Endothelial cell (in vitro differentiated cells): Measurements from ENCODE around the gene ZFP2. TPM values are rescaled to one million over a fixed set of nuclear protein-coding genes. Genes with fewer than 3 reads are reported as not detected.
A peak's percentile ranks its signal among the peaks of the same experiment; 100 is the strongest.
"Not testable (repeated sequence)": the region's sequence is repeated elsewhere in the genome, so short reads cannot be mapped to it uniquely, and the experiment has no call there.

Source experiments
- DNase-seq: peaks from one replicate; pipeline ENCODE4 v3.0.0; 2021; ENCODE audit warnings: low spot score
- H3K27ac Mint-ChIP-seq: one replicate; pipeline ENCODE4 v1.8.0; 2021; ENCODE audit warnings: mixed read lengths, inconsistent platforms; ENCODE audit not compliant: unreplicated experiment
- H3K27me3 Mint-ChIP-seq: one replicate; pipeline ENCODE4 v1.8.0; 2021; ENCODE audit warnings: mild to moderate bottlenecking, moderate library complexity, mixed read lengths, inconsistent platforms; ENCODE audit not compliant: unreplicated experiment
- H3K36me3 Mint-ChIP-seq: one replicate; pipeline ENCODE4 v1.8.0; 2021; ENCODE audit warnings: mild to moderate bottlenecking, low read depth, mixed read lengths, inconsistent platforms; ENCODE audit not compliant: unreplicated experiment
- H3K4me1 Mint-ChIP-seq: one replicate; pipeline ENCODE4 v1.8.0; 2021; ENCODE audit warnings: mild to moderate bottlenecking, mixed read lengths, inconsistent platforms; ENCODE audit not compliant: unreplicated experiment
- H3K4me3 Mint-ChIP-seq: one replicate; pipeline ENCODE4 v1.8.0; 2021; ENCODE audit warnings: mild to moderate bottlenecking, mixed read lengths, inconsistent platforms; ENCODE audit not compliant: unreplicated experiment
- H3K9me3 Mint-ChIP-seq: one replicate; pipeline ENCODE4 v1.8.0; 2021; ENCODE audit warnings: mixed read lengths, inconsistent platforms; ENCODE audit not compliant: unreplicated experiment
- CTCF ChIP-seq: fragments of 200-600 bp; sonication (generic); IDR thresholded peaks from one replicate; pipeline ENCODE4 v1.5.0; 2021; ENCODE audit warnings: antibody characterized with exemption; ENCODE audit not compliant: unreplicated experiment
- total RNA-seq: library from RNA; stranded (reverse); fragmentation: NEBNext Ultra II Directional; extraction: Animal tissue kit (Norgen Biotek cat#: 25700); gene quantifications from one replicate; pipeline ENCODE4 v1.2.1, GENCODE V29; 2021; ENCODE audit not compliant: unreplicated experiment

Gene ZFP2
- total RNA-seq, 1 donor from 2014 or later: 2.8 TPM

DNA sequence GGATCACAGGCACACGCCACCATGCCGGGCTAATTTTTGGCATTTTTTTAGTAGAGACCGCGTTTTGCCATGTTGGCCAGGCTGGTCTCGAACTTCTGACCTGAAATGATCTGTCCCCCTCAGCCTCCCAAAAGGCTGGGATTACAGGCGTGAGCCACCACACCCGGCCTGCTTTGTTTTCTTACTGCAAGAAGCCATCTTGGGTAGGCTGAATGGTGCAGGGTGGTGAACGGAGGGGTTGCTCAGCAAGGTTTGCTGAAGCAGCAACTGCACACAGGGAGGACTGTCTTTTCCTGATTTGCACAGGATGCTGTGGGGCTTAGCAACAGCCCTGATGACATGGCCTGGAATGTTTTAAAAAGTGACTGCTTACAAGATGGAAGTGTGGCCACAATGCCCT lies 25.3 kb upstream of the ZFP2 start:
- no peak for DNase-seq
- H3K4me1 Mint-ChIP-seq: peaks cover 4% of the 10 kb centered on the region
- peak overlapping the region; percentile 64 for H3K4me3 Mint-ChIP-seq
- no peak for TF ChIP-seq CTCF
- peaks cover 3% of the 10 kb centered on the region for H3K27me3 Mint-ChIP-seq
- H3K36me3 Mint-ChIP-seq: peaks cover 82% of the 10 kb centered on the region
- peaks cover 7% of the 10 kb centered on the region for H3K9me3 Mint-ChIP-seq
- H3K27ac Mint-ChIP-seq: no peak overlapping the region

GRCh38 chr5:178872302-178872701 lies 23.4 kb upstream of the ZFP2 start:
- peaks cover 86% of the 10 kb centered on the region for H3K36me3 Mint-ChIP-seq
- peaks cover 3% of the 10 kb centered on the region for H3K27me3 Mint-ChIP-seq
- H3K4me3 Mint-ChIP-seq: peak overlapping the region; percentile 6
- no peak overlapping the region for H3K27ac Mint-ChIP-seq
- TF ChIP-seq CTCF: no peak
- H3K4me1 Mint-ChIP-seq: peaks cover 4% of the 10 kb centered on the region
- DNase-seq: no peak
- peaks cover 20% of the 10 kb centered on the region for H3K9me3 Mint-ChIP-seq

GRCh38 chr5:178883115-178883694 lies 12.5 kb upstream of the ZFP2 start:
- H3K4me1 Mint-ChIP-seq, H3K27me3 Mint-ChIP-seq, DNase-seq, H3K27ac Mint-ChIP-seq: not testable (repeated sequence)
- H3K4me3 Mint-ChIP-seq: peak overlapping the region; percentile 82
- peaks cover 28% of the 10 kb centered on the region for H3K9me3 Mint-ChIP-seq
- H3K36me3 Mint-ChIP-seq: peaks cover 81% of the 10 kb centered on the region

DNA sequence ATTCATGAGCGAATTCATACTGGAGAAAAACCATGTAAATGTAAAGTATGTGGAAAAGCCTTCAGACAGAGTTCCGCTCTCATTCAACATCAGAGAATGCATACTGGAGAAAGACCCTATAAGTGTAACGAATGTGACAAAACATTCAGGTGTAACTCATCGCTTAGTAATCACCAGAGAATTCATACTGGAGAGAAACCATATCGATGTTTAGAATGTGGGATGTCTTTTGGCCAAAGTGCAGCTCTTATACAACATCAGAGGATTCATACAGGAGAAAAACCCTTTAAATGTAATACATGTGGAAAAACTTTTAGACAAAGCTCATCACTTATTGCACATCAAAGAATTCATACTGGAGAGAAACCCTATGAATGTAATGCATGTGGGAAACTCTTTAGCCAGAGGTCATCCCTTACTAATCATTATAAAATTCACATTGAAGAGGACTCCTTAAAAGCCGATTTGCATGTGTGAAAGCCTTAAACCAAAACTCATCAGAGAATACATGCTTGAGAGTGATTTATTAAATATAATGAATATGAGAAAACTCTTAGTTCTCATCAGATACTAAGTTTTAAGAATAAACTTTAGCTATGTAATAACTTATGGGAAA lies 11.8 kb upstream of the ZFP2 start:
- Mint-ChIP-seq H3K36me3 (peaks cover 81% of the 10 kb centered on the region), H3K9me3 (peaks cover 28% of the 10 kb centered on the region), H3K4me1 (no peaks in the 10 kb centered on the region), H3K27me3 (no peaks in the 10 kb centered on the region), H3K27ac (no peak overlapping the region), H3K4me3 (peak overlapping the region; percentile 82)
- DNase-seq: no peak
- TF ChIP-seq CTCF: no peak

- no peak overlapping the region for H3K27ac Mint-ChIP-seq
These were observed 3.6 kb downstream of the ZFP2 start for GRCh38 chr5:178899289-178899688.

More at GRCh38 chr5:178899289-178899688, 3.6 kb downstream of the ZFP2 start:
- no peak for DNase-seq
- Mint-ChIP-seq H3K36me3 (peaks cover 26% of the 10 kb centered on the region), H3K4me1 (peaks cover 3% of the 10 kb centered on the region), H3K4me3 (no peak overlapping the region), H3K9me3 (peaks cover 4% of the 10 kb centered on the region), H3K27me3 (peaks cover 2% of the 10 kb centered on the region)
- no peak for TF ChIP-seq CTCF
